Forelimb muscle (tissue), 1 donor: Measurements from ENCODE around the gene MYO1E. TPM values are rescaled to one million over a fixed set of nuclear protein-coding genes. Genes with fewer than 3 reads are reported as not detected.
"Not testable (repeated sequence)": the region's sequence is repeated elsewhere in the genome, so short reads cannot be mapped to it uniquely, and the experiment has no call there.

Source experiments
- DNase-seq: peaks from one replicate; pipeline ENCODE4 v3.0.0-alpha.2; 2013; ENCODE audit warnings: low read depth
- polyA plus RNA-seq: library from polyadenylated mRNA; unstranded; fragments of 120-200 nt; gene quantifications from one replicate; pipeline ENCODE4 v1.2.1, GENCODE V29; 2013; ENCODE audit not compliant: insufficient read length

MYO1E gene
- 32.9 TPM for polyA plus RNA-seq

GRCh38 chr15:59372352-59373211, at the start of gene MYO1E:
Gene MYO1E, minus strand, starts transcription at chr15:59372871. Its CDS starts 371 bp downstream, at chr15:59372500.
- DNase-seq, result peak; percentile 96

GRCh38 chr15:59420986-59421618, 48.4 kb upstream of the MYO1E start:
- DNase-seq, result no peak

- no peak for DNase-seq
Observed at GRCh38 chr15:59420108-59420507, 47.4 kb upstream of the MYO1E start.

- DNase-seq, result no peak
Observed at GRCh38 chr15:59419170-59419569, 46.5 kb upstream of the MYO1E start.

GRCh38 chr15:59416816-59417215, 44.1 kb upstream of the MYO1E start:
- no peak for DNase-seq

GRCh38 chr15:59413577-59413976, 40.9 kb upstream of the MYO1E start:
- DNase-seq, result no peak

GRCh38 chr15:59410391-59410896, 37.8 kb upstream of the MYO1E start:
- DNase-seq, result no peak

- DNase-seq, result no peak
Observed at GRCh38 chr15:59407946-59408345, 35.3 kb upstream of the MYO1E start.

- DNase-seq, result no peak
Observed at GRCh38 chr15:59406446-59406845, 33.8 kb upstream of the MYO1E start.

- no peak for DNase-seq
Observed at GRCh38 chr15:59405079-59405478, 32.4 kb upstream of the MYO1E start.

- no peak for DNase-seq
Observed at GRCh38 chr15:59401824-59402569, 29.3 kb upstream of the MYO1E start.

GRCh38 chr15:59401051-59401823, 28.6 kb upstream of the MYO1E start:
- not testable (repeated sequence) for DNase-seq

GRCh38 chr15:59400103-59400813, 27.6 kb upstream of the MYO1E start:
- DNase-seq, result no peak

GRCh38 chr15:59399465-59400102, 26.9 kb upstream of the MYO1E start:
- DNase-seq, result no peak

- DNase-seq, result no peak
Observed at GRCh38 chr15:59398220-59398619, 25.5 kb upstream of the MYO1E start.

GRCh38 chr15:59396679-59397078, 24.0 kb upstream of the MYO1E start:
- no peak for DNase-seq

- no peak for DNase-seq
Observed at GRCh38 chr15:59396211-59396610, 23.5 kb upstream of the MYO1E start.

- DNase-seq, result no peak
Observed at GRCh38 chr15:59394166-59394661, 21.5 kb upstream of the MYO1E start.

- no peak for DNase-seq
Observed at GRCh38 chr15:59392299-59392698, 19.6 kb upstream of the MYO1E start.

- no peak for DNase-seq
Observed at GRCh38 chr15:59388670-59389069, 16.0 kb upstream of the MYO1E start.
